Natural killer cell (primary cell): ENCODE results near the gene PDE4D. TPM values are rescaled to one million over a fixed set of nuclear protein-coding genes. Genes with fewer than 3 reads are reported as not detected.

Experiments
- ATAC-seq, 3 donors: fragments of 150-1000 bp in 2 of 3; fragments of 200-7000 bp in 1 of 3; cut with Tn5 transposase; 1 replicate in 1 of 3; 2 replicates in 2 of 3; pipeline ENCODE4 v1.10.0; 2021; ENCODE audit warnings: mild to moderate bottlenecking in 2 of 3, moderate library complexity in 2 of 3
- DNase-seq, 2 donors: peaks; one replicate each; pipeline versions ENCODE4 v3.0.0 to v3.0.0-alpha.2; 2013 to 2021; ENCODE audit warnings: mixed read lengths in 1 of 2
- H3K27ac ChIP-seq: one replicate; pipeline ENCODE4 v1.5.1; 2013; ENCODE audit warnings: mild to moderate bottlenecking, low read length
- H3K27me3 ChIP-seq: one replicate; pipeline ENCODE4 v1.6.1; 2013; ENCODE audit warnings: low read length; ENCODE audit not compliant: control insufficient read depth, insufficient read depth
- H3K36me3 ChIP-seq: one replicate; pipeline ENCODE4 v1.6.1; 2013; ENCODE audit warnings: low read length; ENCODE audit not compliant: control insufficient read depth, insufficient read depth
- H3K4me1 ChIP-seq: one replicate; pipeline ENCODE4 v1.6.1; 2013; ENCODE audit warnings: low read length; ENCODE audit not compliant: control insufficient read depth, insufficient read depth
- H3K4me3 ChIP-seq: one replicate; pipeline ENCODE4 v1.5.1; 2013; ENCODE audit warnings: low read length
- H3K9me3 ChIP-seq: one replicate; pipeline ENCODE4 v1.6.1; 2013; ENCODE audit warnings: low read length; ENCODE audit not compliant: control insufficient read depth, insufficient read depth
- H3K27ac Mint-ChIP-seq, 2 donors: one replicate each; pipeline ENCODE4 v1.8.0; 2022; ENCODE audit warnings: mild to moderate bottlenecking in 2 of 2, mixed read lengths in 2 of 2, moderate library complexity in 1 of 2
- H3K27me3 Mint-ChIP-seq, 2 donors: one replicate each; pipeline ENCODE4 v1.8.0; 2022; ENCODE audit warnings: low read depth in 2 of 2, mixed read lengths in 2 of 2
- H3K36me3 Mint-ChIP-seq: one replicate; pipeline ENCODE4 v1.8.0; 2022; ENCODE audit warnings: mixed read lengths
- H3K4me1 Mint-ChIP-seq, 2 donors: one replicate each; pipeline ENCODE4 v1.8.0; 2022; ENCODE audit warnings: mixed read lengths in 2 of 2
- H3K4me3 Mint-ChIP-seq: one replicate; pipeline ENCODE4 v1.8.0; 2022; ENCODE audit warnings: mild to moderate bottlenecking, moderate library complexity, mixed read lengths
- H3K9me3 Mint-ChIP-seq, 2 donors: one replicate each; pipeline ENCODE4 v1.8.0; 2022; ENCODE audit warnings: mixed read lengths in 2 of 2
- CTCF ChIP-seq: fragments of 200-600 bp; IDR thresholded peaks from one replicate; pipeline ENCODE4 v1.8.0; 2022; ENCODE audit warnings: antibody characterized with exemption
- WGBS: methylation state at CpG from one replicate; pipeline ENCODE4 v1.1.7; 2013; ENCODE audit warnings: missing lambda C conversion rate; ENCODE audit not compliant: insufficient coverage; 5-methylcytosine and 5-hydroxymethylcytosine counted together
- intact Hi-C: fragments of 100-400 bp; cut with micrococcal nuclease; formaldehyde crosslinking; loops from one replicate; pipeline ENCODE4 v1.14.2; 2022
- total RNA-seq, 4 donors: library from RNA; stranded (reverse); fragments of 120-200 nt in 1 of 4; gene quantifications; one replicate each; pipeline versions ENCODE4 v1.2.3 to v1.2.4, GENCODE V29; 2013 to 2022

Gene PDE4D
- total RNA-seq, 3 donors from 2014 or later (not counting 1 experiment from before 2014, with no cell fraction given) = 109 to 170 (median 116) TPM

- H3K9me3 ChIP-seq = peaks cover 12% of the 10 kb centered on the region
- no peak overlapping the region for H3K4me3 Mint-ChIP-seq
- intact Hi-C loops = no loop called here
- no peak for DNase-seq
- no peak for TF ChIP-seq CTCF
- no peaks in the 10 kb centered on the region for H3K9me3 Mint-ChIP-seq
- H3K27me3 Mint-ChIP-seq = peaks cover 3 to 8% of the 10 kb centered on the region in 2 donors
- H3K27ac ChIP-seq = no peak overlapping the region
- H3K4me3 ChIP-seq = no peak overlapping the region
- no peaks in the 10 kb centered on the region for H3K27me3 ChIP-seq
- no peak for ATAC-seq
- H3K36me3 Mint-ChIP-seq = no peaks in the 10 kb centered on the region
- H3K4me1 Mint-ChIP-seq = no peaks in the 10 kb centered on the region
- WGBS = 88% methylated on average over 6 of the region's 6 CpGs
- H3K36me3 ChIP-seq = no peaks in the 10 kb centered on the region
- no peak overlapping the region for H3K27ac Mint-ChIP-seq
- no peaks in the 10 kb centered on the region for H3K4me1 ChIP-seq
Measured at GRCh38 chr5:59713498-59713844, 180.1 kb downstream of the PDE4D start.

- no peak for TF ChIP-seq CTCF
- no peaks in the 10 kb centered on the region for H3K27me3 ChIP-seq
- Mint-ChIP-seq H3K36me3 (no peaks in the 10 kb centered on the region), H3K4me1 (no peaks in the 10 kb centered on the region), H3K9me3 (no peaks in the 10 kb centered on the region), H3K27me3 (peaks cover 3 to 8% of the 10 kb centered on the region in 2 donors), H3K4me3 (no peak overlapping the region), H3K27ac (no peak overlapping the region)
- H3K4me1 ChIP-seq = no peaks in the 10 kb centered on the region
- 94% methylated on average over 6 of the region's 6 CpGs for WGBS
- no peak for ATAC-seq
- H3K9me3 ChIP-seq = peaks cover 12% of the 10 kb centered on the region
- DNase-seq = peak in 1 of 2 donors; percentile 29
- intact Hi-C loops = no loop called here
- no peak overlapping the region for H3K4me3 ChIP-seq
- no peaks in the 10 kb centered on the region for H3K36me3 ChIP-seq
- no peak overlapping the region for H3K27ac ChIP-seq
Measured at GRCh38 chr5:59712836-59713497, 180.6 kb downstream of the PDE4D start.

- Mint-ChIP-seq H3K36me3 (no peaks in the 10 kb centered on the region), H3K4me3 (no peak overlapping the region), H3K4me1 (no peaks in the 10 kb centered on the region), H3K9me3 (no peaks in the 10 kb centered on the region), H3K27me3 (peaks cover 3 to 8% of the 10 kb centered on the region in 2 donors), H3K27ac (no peak overlapping the region)
- ATAC-seq = no peak
- no peak for DNase-seq
- H3K9me3 ChIP-seq = peaks cover 12% of the 10 kb centered on the region
- no peaks in the 10 kb centered on the region for H3K36me3 ChIP-seq
- TF ChIP-seq CTCF = no peak
- no peaks in the 10 kb centered on the region for H3K4me1 ChIP-seq
- no peak overlapping the region for H3K4me3 ChIP-seq
- intact Hi-C loops = no loop called here
- H3K27me3 ChIP-seq = no peaks in the 10 kb centered on the region
- H3K27ac ChIP-seq = no peak overlapping the region
- no CpG with 5 or more reads among the region's 1 CpG for WGBS
Measured at GRCh38 chr5:59711310-59711709, 182.2 kb downstream of the PDE4D start.

- Mint-ChIP-seq H3K9me3 (no peaks in the 10 kb centered on the region), H3K27ac (no peak overlapping the region), H3K27me3 (peaks cover 3 to 8% of the 10 kb centered on the region in 2 donors), H3K36me3 (no peaks in the 10 kb centered on the region), H3K4me3 (no peak overlapping the region), H3K4me1 (no peaks in the 10 kb centered on the region)
- Histone ChIP-seq H3K4me1 (no peaks in the 10 kb centered on the region), H3K27ac (no peak overlapping the region), H3K9me3 (peaks cover 9% of the 10 kb centered on the region), H3K4me3 (no peak overlapping the region), H3K27me3 (no peaks in the 10 kb centered on the region), H3K36me3 (no peaks in the 10 kb centered on the region)
- no peak for ATAC-seq
- intact Hi-C loops = no loop called here
- no peak for TF ChIP-seq CTCF
- 82% methylated on average over 2 of the region's 2 CpGs for WGBS
- DNase-seq = no peak
Measured at GRCh38 chr5:59709846-59710245, 183.7 kb downstream of the PDE4D start.
